HepG2 (cell line): ENCODE measurements around the gene SCIN. TPM values are rescaled to one million over a fixed set of nuclear protein-coding genes. Genes with fewer than 3 reads are reported as not detected.
"Not testable (repeated sequence)": the region's sequence is repeated elsewhere in the genome, so short reads cannot be mapped to it uniquely, and the experiment has no call there.

ENCODE experiments used
- ATAC-seq: fragments of 200-7000 bp; cut with Tn5 transposase; 3 replicates; pipeline ENCODE4 v1.9.1; 2020; ENCODE audit warnings: mild to moderate bottlenecking, moderate library complexity
- BruUV-seq: library from RNA; stranded (reverse); fragments of 400-500 nt; replicated peaks from 2 replicates; lab custom pipeline; 2021; lab: Mats Ljungman, UMichigan
- CTCF ChIA-PET: fragments of 300-600 bp; formaldehyde crosslinking; extraction: SDS; loops from one replicate; lab custom pipeline; 2021; ENCODE audit warnings: low total read pairs, inconsistent platforms, low intra/inter-chr PET ratio; lab: Yijun Ruan, JAX
- POLR2A ChIA-PET: fragments of 350-600 bp; sonication (Branson Sonifier 250); formaldehyde crosslinking; loops from one replicate; lab custom pipeline; 2020; ENCODE audit warnings: antibody characterized with exemption, inconsistent platforms; lab: Yijun Ruan, JAX
- DNase-seq: peaks from one replicate; pipeline ENCODE4 v3.0.0-alpha.2; 2015; ENCODE audit warnings: low spot score
- FAIRE-seq: peaks from 3 replicates; lab custom pipeline; 2011; peaks lifted over from hg19 to GRCh38; lab: Jason Lieb, UNC
- H2AFZ ChIP-seq: one replicate; pipeline ENCODE4 v1.6.1; 2011; ENCODE audit warnings: low read length, inconsistent platforms
- H3K27ac ChIP-seq: fragments of 300-600 bp; 3 replicates; pipeline ENCODE4 v1.8.0; 2011; ENCODE audit warnings: mixed run types, mild to moderate bottlenecking, mixed read lengths, low read length, inconsistent platforms; ENCODE audit not compliant: insufficient read depth; ENCODE audit errors: extremely low read length
- H3K27me3 ChIP-seq, 2 experiments: fragments of 200-600 bp in 1 of 2; 2 replicates in 1 of 2; 3 replicates in 1 of 2; pipeline versions ENCODE4 v1.6.0 to v1.8.0; 2011; ENCODE audit warnings: low read length in 2 of 2, mild to moderate bottlenecking in 2 of 2, moderate library complexity in 2 of 2, inconsistent platforms in 1 of 2; ENCODE audit not compliant: insufficient read depth in 2 of 2, control insufficient read depth in 1 of 2
- H3K36me3 ChIP-seq, 2 experiments: fragments of 200-600 bp in 1 of 2; replicated peaks in 1 of 2; 2 replicates in 1 of 2; 3 replicates in 1 of 2; pipeline versions ENCODE4 v1.5.1 to v1.8.0; 2011; ENCODE audit warnings: low read length in 2 of 2, inconsistent platforms in 1 of 2; ENCODE audit not compliant: insufficient read depth in 2 of 2, control insufficient read depth in 1 of 2
- H3K4me1 ChIP-seq: 2 replicates; pipeline ENCODE4 v1.5.1; 2012; ENCODE audit warnings: low read length, inconsistent platforms; ENCODE audit not compliant: insufficient read depth
- H3K4me2 ChIP-seq: 2 replicates; pipeline ENCODE4 v1.6.0; 2011; ENCODE audit warnings: low read depth, low read length, inconsistent platforms
- H3K4me3 ChIP-seq, 3 experiments: fragments of 200-600 bp in 1 of 3; sonication (generic), shearing (Covaris generic) in 1 of 3; replicated peaks in 1 of 3; 2 replicates each; pipeline ENCODE4 v1.5.1; 2011 to 2016; ENCODE audit warnings: low read length in 3 of 3, inconsistent platforms in 2 of 3, low read depth in 2 of 3, mild to moderate bottlenecking in 2 of 3, control low read depth in 1 of 3, mixed read lengths in 1 of 3; ENCODE audit not compliant: insufficient read depth in 1 of 3
- H3K79me2 ChIP-seq: one replicate; pipeline ENCODE4 v1.6.1; 2011; ENCODE audit warnings: low read length, inconsistent platforms; ENCODE audit not compliant: insufficient read depth
- H3K9ac ChIP-seq: 2 replicates; pipeline ENCODE4 v1.6.0; 2011; ENCODE audit warnings: mild to moderate bottlenecking, low read depth, low read length, inconsistent platforms; ENCODE audit not compliant: insufficient read depth
- H3K9me3 ChIP-seq: 2 replicates; pipeline ENCODE4 v1.5.1; 2012; ENCODE audit warnings: mild to moderate bottlenecking, low read length
- H4K20me1 ChIP-seq: 2 replicates; pipeline ENCODE4 v1.6.0; 2011; ENCODE audit warnings: inconsistent platforms, mild to moderate bottlenecking, low read length, moderate library complexity; ENCODE audit not compliant: insufficient read depth
- ARNT ChIP-seq: fragments of 450-650 bp; IDR thresholded peaks from 2 replicates; pipeline ENCODE4 v1.6.1; 2017
- ETV5 ChIP-seq: IDR thresholded peaks from 2 replicates; pipeline ENCODE4 v1.6.1; 2018; ENCODE audit warnings: missing biosample characterization, missing genetic modification reagents, inconsistent platforms, borderline replicate concordance
- HNF4G ChIP-seq, 2 experiments: sonication (generic) in 1 of 2; formaldehyde crosslinking in 1 of 2; IDR thresholded peaks; 2 replicates each; pipeline versions ENCODE4 v1.4.0 to v1.6.1; 2011 to 2020; ENCODE audit warnings: borderline replicate concordance in 2 of 2, low read depth in 2 of 2, mild to moderate bottlenecking in 2 of 2, low read length in 1 of 2, missing genetic modification reagents in 1 of 2, moderate library complexity in 1 of 2
- IRX3 ChIP-seq: sonication (generic); formaldehyde crosslinking; IDR thresholded peaks from 2 replicates; pipeline ENCODE4 v1.8.1; 2023; ENCODE audit warnings: mild to moderate bottlenecking, low read depth, missing genetic modification reagents, borderline replicate concordance
- SP1 ChIP-seq, 2 experiments: fragments of 450-650 bp in 1 of 2; sonication (generic) in 1 of 2; formaldehyde crosslinking in 1 of 2; IDR thresholded peaks; 2 replicates each; pipeline versions ENCODE4 v1.4.0 to v1.6.1; 2016 to 2020; ENCODE audit warnings: missing genetic modification reagents in 1 of 2
- ZBTB37 ChIP-seq: sonication (generic); formaldehyde crosslinking; IDR thresholded peaks from 2 replicates; pipeline ENCODE4 v1.4.0; 2020; ENCODE audit warnings: mild to moderate bottlenecking, missing genetic modification reagents
- ZNF333 ChIP-seq: sonication (generic); formaldehyde crosslinking; IDR thresholded peaks from 2 replicates; pipeline ENCODE4 v1.4.0; 2020; ENCODE audit warnings: mild to moderate bottlenecking, missing genetic modification reagents, borderline replicate concordance
- WGBS: methylation state at CpG from one replicate; pipeline ENCODE4 v1.1.6; 2017; ENCODE audit warnings: low lambda C conversion rate; 5-methylcytosine and 5-hydroxymethylcytosine counted together
- in situ Hi-C: cut with HindIII; loops from 2 replicates; pipeline ENCODE4 v1.10.0; 2017; ENCODE audit warnings: low pct_unique_long_range_greater_than_20kb; ENCODE audit not compliant: extremely low pct_ligation_motif_present
- intact Hi-C: fragments of 100-400 bp; cut with micrococcal nuclease; formaldehyde crosslinking; loops from one replicate; pipeline ENCODE4 v1.10.0; 2022; ENCODE audit not compliant: unreplicated experiment
- polyA plus RNA-seq, 8 experiments: library from polyadenylated mRNA; depleted of rRNA in 3 of 8; stranded (reverse) in 7 of 8; unstranded in 1 of 8; fragments of >200 nt; fragmentation: Illumina TruSeq in 4 of 8; extraction: Trizol in 4 of 8; gene quantifications; 2 replicates each; pipeline versions ENCODE4 v1.2.1 to v1.2.3, GENCODE V29; 2011 to 2016; ENCODE audit warnings: low read depth in 4 of 8, missing spikeins in 1 of 8, mixed read lengths in 1 of 8; ENCODE audit not compliant: insufficient read depth in 1 of 8
- total RNA-seq, 5 experiments: library from RNA; depleted of rRNA; stranded (reverse); fragments of >200 nt; fragmentation: Illumina TruSeq; extraction: Trizol; gene quantifications; 2 replicates each; pipeline ENCODE4 v1.2.3, GENCODE V29; 2016; ENCODE audit warnings: low read depth in 1 of 5

The SCIN gene
- total and polyA plus RNA-seq, 2 of the 13 experiments (the other 11 are each of a cell fraction or from before 2014, with no cell fraction given) = not detected

GRCh38 chr7:12643644-12644043 lies 73.1 kb downstream of the SCIN start (continued):
- TF ChIP-seq ARNT (no peak), SP1 (IDR thresholded peaks at IDR 0.05) (no peak), SP1 (CRISPR knock-in tag; IDR thresholded peaks at IDR 0.05) (no peak), ETV5 (CRISPR knock-in tag) (no peak), IRX3 (no peak), ZBTB37 (CRISPR knock-in tag) (no peak), ZNF333 (CRISPR knock-in tag) (no peak), HNF4G (IDR thresholded peaks at IDR 0.05; ENCODE audit: borderline replicate concordance, low read depth, low read length) (no peak), HNF4G (CRISPR knock-in tag; IDR thresholded peaks at IDR 0.05; ENCODE audit: borderline replicate concordance, low read depth) (no peak)

DNA sequence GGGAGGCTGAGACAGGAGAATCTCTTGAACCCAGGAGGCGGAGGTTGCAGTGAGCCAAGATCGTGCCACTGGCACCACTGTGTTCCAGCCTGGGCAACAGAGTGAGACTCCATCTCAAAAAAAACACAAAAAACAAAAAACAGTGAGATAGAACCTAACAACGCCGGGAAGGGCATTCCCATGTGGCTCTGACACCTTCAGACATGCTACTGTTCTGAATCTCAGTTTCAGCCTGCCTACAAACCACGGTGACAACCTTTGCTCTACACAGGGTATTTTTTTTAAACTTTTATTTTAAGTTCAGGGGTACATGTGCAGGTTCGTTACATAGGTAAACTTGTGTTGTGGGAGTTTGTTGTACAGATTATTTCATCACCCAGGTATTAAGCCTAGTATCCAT lies 74.7 kb downstream of the SCIN start:
- DNase-seq, H3K9ac ChIP-seq, H3K36me3 ChIP-seq, H3K27me3 ChIP-seq, H3K4me3 ChIP-seq, H3K4me2 ChIP-seq, H2AFZ ChIP-seq, POLR2A ChIA-PET, H3K79me2 ChIP-seq, CTCF ChIA-PET, BruUV-seq, FAIRE-seq, H3K9me3 ChIP-seq, H4K20me1 ChIP-seq, H3K27ac ChIP-seq, ATAC-seq: not testable (repeated sequence)
- peaks cover 69% of the 10 kb centered on the region for H3K4me1 ChIP-seq
- in situ Hi-C loops (loop anchor here (10.0 kb wide), 1 partner anchor 300 kb away; no protein-coding TSS in a partner anchor), intact Hi-C loops (loop anchor here (10.0 kb wide), 1 partner anchor 300 kb away; no protein-coding TSS in a partner anchor)
- 78% methylated on average over 6 of the region's 6 CpGs for WGBS
